GM12878 (cell line): ENCODE data around the gene USP9X. TPM values are rescaled to one million over a fixed set of nuclear protein-coding genes. Genes with fewer than 3 reads are reported as not detected.

Experiments
- ATAC-seq: fragments of 200-7000 bp; cut with Tn5 transposase; 3 replicates; pipeline ENCODE4 v1.9.1; 2020; ENCODE audit warnings: mild to moderate bottlenecking, moderate library complexity
- BruUV-seq: library from RNA; stranded (reverse); fragments of 400-500 nt; replicated peaks from 2 replicates; lab custom pipeline; 2021; lab: Mats Ljungman, UMichigan
- CTCF ChIA-PET: fragments of 300-600 bp; sonication (Branson Sonifier 250); formaldehyde crosslinking; extraction: SDS; loops from one replicate; lab custom pipeline; 2021; ENCODE audit warnings: inconsistent platforms; lab: Yijun Ruan, JAX
- POLR2A ChIA-PET: fragments of 350-600 bp; formaldehyde crosslinking; extraction: SDS; loops from one replicate; lab custom pipeline; 2021; ENCODE audit warnings: inconsistent platforms; lab: Charles Lee
- RAD21 ChIA-PET: fragments of 300-600 bp; sonication (Branson Sonifier 250); formaldehyde crosslinking; loops from one replicate; lab custom pipeline; 2023; ENCODE audit warnings: antibody characterized with exemption; ENCODE audit not compliant: unreplicated experiment; lab: Charles Lee
- SMC1A ChIA-PET: fragments of 300-600 bp; sonication (Branson Sonifier 250); formaldehyde crosslinking; loops from one replicate; lab custom pipeline; 2023; ENCODE audit not compliant: unreplicated experiment, uncharacterized antibody; lab: Charles Lee
- DNase-seq: peaks from one replicate; pipeline ENCODE4 v3.0.0-alpha.2; 2011; ENCODE audit warnings: low read depth, low spot score
- FAIRE-seq: peaks from 3 replicates; lab custom pipeline; 2011; peaks lifted over from hg19 to GRCh38; lab: Jason Lieb, UNC
- H2AFZ ChIP-seq: 2 replicates; pipeline ENCODE4 v1.6.0; 2011; ENCODE audit warnings: low read depth, low read length, control low read depth; ENCODE audit not compliant: control insufficient read depth
- H3K27ac ChIP-seq: 2 replicates; pipeline ENCODE4 v1.5.1; 2011; ENCODE audit warnings: control low read depth; ENCODE audit not compliant: control insufficient read depth, insufficient read depth
- H3K27me3 ChIP-seq, 2 experiments: replicated peaks in 1 of 2; 2 replicates each; pipeline versions ENCODE4 v1.6.0 to v1.6.1; 2011; ENCODE audit warnings: low read length in 1 of 2; ENCODE audit not compliant: control insufficient read depth in 2 of 2, insufficient read depth in 2 of 2
- H3K36me3 ChIP-seq, 2 experiments: 2 replicates each; pipeline ENCODE4 v1.5.1; 2011; ENCODE audit warnings: low read length in 1 of 2; ENCODE audit not compliant: control insufficient read depth in 2 of 2, insufficient read depth in 2 of 2
- H3K4me1 ChIP-seq: 2 replicates; pipeline ENCODE4 v1.6.1; 2011; ENCODE audit warnings: mild to moderate bottlenecking, low read length, moderate library complexity, mixed read lengths; ENCODE audit not compliant: control insufficient read depth, insufficient read depth
- H3K4me2 ChIP-seq: 2 replicates; pipeline ENCODE4 v1.6.0; 2011; ENCODE audit warnings: control low read depth; ENCODE audit not compliant: control insufficient read depth, insufficient read depth
- H3K4me3 ChIP-seq: fragments of 200-600 bp; sonication (generic); 2 replicates; pipeline ENCODE4 v1.5.1; 2016
- H3K79me2 ChIP-seq: 2 replicates; pipeline ENCODE4 v1.6.0; 2011; ENCODE audit warnings: low read length; ENCODE audit not compliant: control insufficient read depth, insufficient read depth
- H3K9ac ChIP-seq: 2 replicates; pipeline ENCODE4 v1.8.0; 2011; ENCODE audit warnings: low read length, control low read depth, mixed read lengths; ENCODE audit not compliant: control insufficient read depth, insufficient read depth
- H3K9me3 ChIP-seq: replicated peaks from 3 replicates; pipeline ENCODE4 v1.5.1; 2011; ENCODE audit warnings: mild to moderate bottlenecking, low read length; ENCODE audit not compliant: control insufficient read depth, insufficient read depth
- H4K20me1 ChIP-seq: 2 replicates; pipeline ENCODE4 v1.6.0; 2011; ENCODE audit not compliant: control insufficient read depth, insufficient read depth
- IKZF2 ChIP-seq, 2 experiments: fragments of 450-650 bp; IDR thresholded peaks; 2 replicates each; pipeline ENCODE4 v1.6.1; 2017; ENCODE audit warnings: mild to moderate bottlenecking in 2 of 2, moderate library complexity in 2 of 2
- MEF2B ChIP-seq: fragments of 450-650 bp; IDR thresholded peaks from 2 replicates; pipeline ENCODE4 v1.6.1; 2018; ENCODE audit warnings: mild to moderate bottlenecking, moderate library complexity; ENCODE audit not compliant: partially characterized antibody, poor library complexity, severe bottlenecking
- RB1 ChIP-seq: fragments of 450-650 bp; formaldehyde crosslinking; IDR thresholded peaks from 2 replicates; pipeline ENCODE4 v1.6.1; 2017; ENCODE audit warnings: mild to moderate bottlenecking, borderline replicate concordance
- in situ Hi-C: fragments of 300-500 bp; cut with MboI; formaldehyde crosslinking; loops from 9 replicates; pipeline ENCODE4 v1.14.3; 2018; ENCODE audit warnings: mixed read lengths
- intact Hi-C: fragments of 100-400 bp; cut with micrococcal nuclease; formaldehyde crosslinking; loops from one replicate; pipeline ENCODE4 v1.14.2; 2022; ENCODE audit not compliant: unreplicated experiment
- polyA plus RNA-seq, 11 experiments: library from polyadenylated mRNA; depleted of rRNA in 4 of 11; unstranded in 6 of 11; stranded (reverse) in 5 of 11; fragments of >200 nt; fragmentation: Nextera tagmentation in 4 of 11; fragmentation: Illumina TruSeq in 1 of 11; extraction: Ambion mirVana in 4 of 11; extraction: Trizol in 1 of 11; gene quantifications; 1 replicate in 1 of 11; 2 replicates in 10 of 11; pipeline versions ENCODE4 v1.2.1 to v1.2.3, GENCODE V29; 2011 to 2016; ENCODE audit warnings: inconsistent platforms in 2 of 11, missing spikeins in 2 of 11, low read depth in 1 of 11
- total RNA-seq, 4 experiments: library from RNA; depleted of rRNA in 3 of 4; stranded (reverse); fragments of >200 nt in 3 of 4; fragmentation: Illumina TruSeq in 1 of 4; extraction: Trizol in 1 of 4; gene quantifications; 2 replicates each; pipeline versions ENCODE4 v1.2.1 to v1.2.3, GENCODE V29; 2013 to 2021
- TF ChIP-seq, protein P1 (sequence below): fragments of 450-650 bp; IDR thresholded peaks from 2 replicates; pipeline ENCODE4 v1.6.1; 2018; ENCODE audit warnings: mild to moderate bottlenecking, low read depth, moderate library complexity; ENCODE audit not compliant: partially characterized antibody
- TF ChIP-seq, protein P2 (sequence below): fragments of 150-350 bp; IDR thresholded peaks from 2 replicates; pipeline ENCODE4 v1.6.1; 2014; ENCODE audit warnings: mild to moderate bottlenecking, low read depth, low read length

Gene USP9X
- total and polyA plus RNA-seq, 10 of the 15 experiments (the other 5 are each of a cell fraction or from before 2014, with no cell fraction given): 9.3 to 61.6 (median 31.7) TPM

DNA sequence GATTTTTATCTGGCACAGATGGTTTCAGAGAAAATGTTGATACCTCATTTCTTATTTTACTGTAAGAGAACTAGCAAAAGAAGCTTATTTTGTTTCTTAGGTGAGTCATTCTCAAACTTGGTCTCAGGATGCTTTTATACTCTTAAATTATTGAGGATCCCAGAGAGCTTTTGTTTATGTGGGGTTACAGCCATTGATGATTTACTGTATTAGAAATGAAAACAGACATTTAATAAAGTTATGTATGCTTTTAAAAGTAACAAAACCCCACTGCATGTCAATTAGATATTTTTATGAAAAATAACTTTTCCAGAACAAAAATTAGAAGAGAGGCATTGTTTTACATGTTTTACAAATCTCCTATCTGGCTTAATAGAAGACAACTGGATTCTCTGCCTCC lies 12.1 kb downstream of the USP9X start:
- TF ChIP-seq, protein P1, sequence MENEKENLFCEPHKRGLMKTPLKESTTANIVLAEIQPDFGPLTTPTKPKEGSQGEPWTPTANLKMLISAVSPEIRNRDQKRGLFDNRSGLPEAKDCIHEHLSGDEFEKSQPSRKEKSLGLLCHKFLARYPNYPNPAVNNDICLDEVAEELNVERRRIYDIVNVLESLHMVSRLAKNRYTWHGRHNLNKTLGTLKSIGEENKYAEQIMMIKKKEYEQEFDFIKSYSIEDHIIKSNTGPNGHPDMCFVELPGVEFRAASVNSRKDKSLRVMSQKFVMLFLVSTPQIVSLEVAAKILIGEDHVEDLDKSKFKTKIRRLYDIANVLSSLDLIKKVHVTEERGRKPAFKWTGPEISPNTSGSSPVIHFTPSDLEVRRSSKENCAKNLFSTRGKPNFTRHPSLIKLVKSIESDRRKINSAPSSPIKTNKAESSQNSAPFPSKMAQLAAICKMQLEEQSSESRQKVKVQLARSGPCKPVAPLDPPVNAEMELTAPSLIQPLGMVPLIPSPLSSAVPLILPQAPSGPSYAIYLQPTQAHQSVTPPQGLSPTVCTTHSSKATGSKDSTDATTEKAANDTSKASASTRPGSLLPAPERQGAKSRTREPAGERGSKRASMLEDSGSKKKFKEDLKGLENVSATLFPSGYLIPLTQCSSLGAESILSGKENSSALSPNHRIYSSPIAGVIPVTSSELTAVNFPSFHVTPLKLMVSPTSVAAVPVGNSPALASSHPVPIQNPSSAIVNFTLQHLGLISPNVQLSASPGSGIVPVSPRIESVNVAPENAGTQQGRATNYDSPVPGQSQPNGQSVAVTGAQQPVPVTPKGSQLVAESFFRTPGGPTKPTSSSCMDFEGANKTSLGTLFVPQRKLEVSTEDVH: no peak
- TF ChIP-seq, protein P2, sequence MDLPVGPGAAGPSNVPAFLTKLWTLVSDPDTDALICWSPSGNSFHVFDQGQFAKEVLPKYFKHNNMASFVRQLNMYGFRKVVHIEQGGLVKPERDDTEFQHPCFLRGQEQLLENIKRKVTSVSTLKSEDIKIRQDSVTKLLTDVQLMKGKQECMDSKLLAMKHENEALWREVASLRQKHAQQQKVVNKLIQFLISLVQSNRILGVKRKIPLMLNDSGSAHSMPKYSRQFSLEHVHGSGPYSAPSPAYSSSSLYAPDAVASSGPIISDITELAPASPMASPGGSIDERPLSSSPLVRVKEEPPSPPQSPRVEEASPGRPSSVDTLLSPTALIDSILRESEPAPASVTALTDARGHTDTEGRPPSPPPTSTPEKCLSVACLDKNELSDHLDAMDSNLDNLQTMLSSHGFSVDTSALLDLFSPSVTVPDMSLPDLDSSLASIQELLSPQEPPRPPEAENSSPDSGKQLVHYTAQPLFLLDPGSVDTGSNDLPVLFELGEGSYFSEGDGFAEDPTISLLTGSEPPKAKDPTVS: no peak
- no peak for TF ChIP-seq MEF2B
- TF ChIP-seq RB1: no peak
- no peak for TF ChIP-seq IKZF2 (IDR thresholded peaks at IDR 0.05)
- Histone ChIP-seq H3K79me2 (peaks cover 80% of the 10 kb centered on the region), H3K9me3 (no peaks in the 10 kb centered on the region), H4K20me1 (0 out of 2 replicates have a peak, but pooled peaks cover 4% of the 10 kb centered on the region), H3K4me2 (no peak overlapping the region), H2AFZ (no peak overlapping the region), H3K36me3 (no peaks in the 10 kb centered on the region), H3K9ac (no peak overlapping the region), H3K27me3 (no peaks in the 10 kb centered on the region), H3K27ac (no peak overlapping the region), H3K4me3 (no peak overlapping the region), H3K4me1 (peaks cover 3% of the 10 kb centered on the region; the same call in 1 of the 2 replicates)
- in situ Hi-C loops: no loop called here
- ATAC-seq (no peak), DNase-seq (no peak), FAIRE-seq (no peak)
- ChIA-PET CTCF (interaction anchor here (2.6 kb wide), 1 partner anchor 18 kb away, joined by 14 read pairs; no protein-coding TSS in a partner anchor), RAD21 (interaction anchor here (2.1 kb wide), 1 partner anchor 17 kb away, joined by 5 read pairs; no protein-coding TSS in a partner anchor), POLR2A (interaction anchor here (1.5 kb wide), 1 partner anchor 12 kb away, joined by 3 read pairs; no protein-coding TSS in a partner anchor), SMC1A (interaction anchor here (0.7 to 2.4 kb wide), 4 partner anchors 11 to 22 kb away, joined by 3 to 9 read pairs (median 7); no protein-coding TSS in a partner anchor)
- intact Hi-C loops: no loop called here
- BruUV-seq: no TSS peak
